ENCODE measurements around the gene FCHSD2. TPM values are rescaled to one million over a fixed set of nuclear protein-coding genes. Genes with fewer than 3 reads are reported as not detected.

Gene FCHSD2
- total RNA-seq, 1 donor from 2014 or later = 16.0 TPM

DNA sequence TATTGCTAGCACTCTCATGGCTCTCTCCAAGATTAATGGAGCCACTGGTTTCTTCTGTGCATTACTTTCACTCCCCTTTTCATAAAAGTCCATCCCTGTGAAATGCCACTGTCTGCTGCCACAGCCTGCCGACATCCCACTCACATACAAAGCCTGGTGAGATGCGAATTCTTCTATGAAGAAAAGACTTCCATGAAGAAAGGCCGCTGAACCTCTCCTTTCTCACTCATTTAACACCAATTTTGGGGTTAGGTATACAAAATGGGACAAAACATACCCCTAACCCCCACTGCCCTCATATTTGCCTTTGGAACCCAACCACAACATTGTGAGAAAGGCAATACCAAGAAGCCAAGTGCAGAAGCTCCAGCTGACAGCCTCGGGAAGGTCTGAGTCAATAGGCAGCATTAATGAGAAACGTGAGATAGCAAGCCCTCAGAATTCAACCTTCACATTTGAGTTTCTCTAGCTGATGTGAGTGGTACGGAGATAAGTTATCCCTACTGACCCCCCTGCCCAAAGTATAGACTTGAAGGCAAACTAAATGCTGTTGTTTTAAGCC is 171.5 kb downstream of the FCHSD2 start:
- H3K4me3 Mint-ChIP-seq (ENCODE audit: low read depth) = peak overlapping the region; percentile 24
- H3K36me3 Mint-ChIP-seq (ENCODE audit: low read depth) = peaks cover 57% of the 10 kb centered on the region
- no peak for DNase-seq (ENCODE audit: low spot score)
- peaks cover 55% of the 10 kb centered on the region for H3K4me1 Mint-ChIP-seq (ENCODE audit: low read depth)
- intact Hi-C loops (cut with micrococcal nuclease) = loop anchor here (2.0 to 10.0 kb wide), 3 partner anchors 64 to 446 kb away; partner anchors contain the start of gene FCHSD2
- H3K27me3 Mint-ChIP-seq (ENCODE audit: low read depth) = no peaks in the 10 kb centered on the region
- peak overlapping the region; percentile 65 for H3K27ac Mint-ChIP-seq
- H3K9me3 Mint-ChIP-seq = peaks cover 15% of the 10 kb centered on the region

DNA sequence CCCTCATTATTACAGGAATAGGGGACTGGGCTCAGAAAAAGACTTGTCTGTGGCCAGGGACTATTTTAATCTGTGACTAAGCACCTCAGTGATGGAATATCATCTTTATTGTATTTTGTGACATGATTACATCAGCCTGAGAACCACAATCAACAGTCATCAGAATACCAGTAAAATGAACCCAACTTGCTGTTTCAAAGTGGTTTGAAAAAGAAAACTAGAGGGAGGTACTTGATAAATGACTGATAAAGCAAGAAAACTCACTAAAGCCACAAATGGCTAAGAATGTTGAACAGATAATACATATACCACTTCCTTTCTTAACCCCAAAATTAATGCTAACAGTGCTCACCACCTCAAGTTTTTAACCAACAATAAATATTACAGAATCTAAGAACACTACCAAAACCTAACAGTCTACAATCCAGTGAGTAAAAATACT is 172.2 kb downstream of the FCHSD2 start:
- H3K36me3 Mint-ChIP-seq (ENCODE audit: low read depth) = peaks cover 54% of the 10 kb centered on the region

DNA sequence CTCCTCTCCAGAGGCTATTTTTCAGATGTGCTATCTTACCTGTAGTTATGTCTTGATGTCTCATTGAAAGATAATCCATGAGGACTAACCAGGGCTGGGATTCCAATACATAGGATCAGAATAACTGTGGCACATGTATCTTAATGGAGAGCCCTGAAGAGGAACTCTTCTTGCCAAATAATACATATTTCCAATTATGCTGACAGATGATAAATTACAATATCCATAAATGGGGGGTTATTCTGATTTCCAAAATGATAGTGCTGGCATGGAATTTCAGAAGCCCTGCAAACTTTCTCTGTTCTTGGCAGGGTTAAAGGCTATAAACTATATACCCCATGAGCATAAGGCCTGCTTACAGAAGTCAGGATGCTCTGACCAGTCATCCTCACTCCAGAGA is 173.7 kb downstream of the FCHSD2 start:
- no peak overlapping the region for H3K4me3 Mint-ChIP-seq (ENCODE audit: low read depth)
- no peak overlapping the region for H3K27ac Mint-ChIP-seq

More for the DNA sequence above, 172.2 kb downstream of the FCHSD2 start:
- H3K4me1 Mint-ChIP-seq (ENCODE audit: low read depth) = peaks cover 56% of the 10 kb centered on the region
- H3K4me3 Mint-ChIP-seq (ENCODE audit: low read depth) = peak overlapping the region; percentile 34
- peaks cover 15% of the 10 kb centered on the region for H3K9me3 Mint-ChIP-seq
- peak; percentile 13 for DNase-seq (ENCODE audit: low spot score)
- peak overlapping the region; percentile 64 for H3K27ac Mint-ChIP-seq
- H3K27me3 Mint-ChIP-seq (ENCODE audit: low read depth) = no peaks in the 10 kb centered on the region
- intact Hi-C loops (cut with micrococcal nuclease) = loop anchor here (2.0 to 10.0 kb wide), 3 partner anchors 65 to 445 kb away; partner anchors contain the start of gene FCHSD2

DNA sequence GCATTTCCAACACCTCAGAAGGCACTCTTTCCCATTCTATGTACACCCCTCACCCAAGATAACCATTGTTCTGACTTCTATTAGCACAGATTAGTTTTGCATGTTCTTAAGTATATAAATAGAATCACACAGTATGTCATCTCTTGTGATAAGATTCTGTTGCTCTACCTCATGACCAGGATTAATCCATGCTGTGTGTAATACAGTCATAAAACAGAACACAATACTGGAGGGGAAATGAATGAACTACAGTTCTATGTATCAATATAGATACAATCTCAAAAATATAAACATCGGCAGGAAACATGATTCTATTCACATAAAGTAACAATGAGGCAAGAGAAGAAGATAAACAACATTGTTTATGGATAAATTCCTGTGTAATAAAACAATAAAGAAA is 176.4 kb downstream of the FCHSD2 start:
- DNase-seq (ENCODE audit: low spot score) = no peak
- H3K9me3 Mint-ChIP-seq = no peaks in the 10 kb centered on the region
- H3K27ac Mint-ChIP-seq = no peak overlapping the region
- no peak overlapping the region for H3K4me3 Mint-ChIP-seq (ENCODE audit: low read depth)
- no peaks in the 10 kb centered on the region for H3K27me3 Mint-ChIP-seq (ENCODE audit: low read depth)
- intact Hi-C loops (cut with micrococcal nuclease) = no loop called here
- peaks cover 31% of the 10 kb centered on the region for H3K4me1 Mint-ChIP-seq (ENCODE audit: low read depth)
- H3K36me3 Mint-ChIP-seq (ENCODE audit: low read depth) = peaks cover 21% of the 10 kb centered on the region

More for the DNA sequence above, 173.7 kb downstream of the FCHSD2 start:
- no peaks in the 10 kb centered on the region for H3K27me3 Mint-ChIP-seq (ENCODE audit: low read depth)
- peaks cover 43% of the 10 kb centered on the region for H3K4me1 Mint-ChIP-seq (ENCODE audit: low read depth)
- peaks cover 43% of the 10 kb centered on the region for H3K36me3 Mint-ChIP-seq (ENCODE audit: low read depth)
- intact Hi-C loops (cut with micrococcal nuclease) = no loop called here
- no peak for DNase-seq (ENCODE audit: low spot score)
- H3K9me3 Mint-ChIP-seq = peaks cover 3% of the 10 kb centered on the region

DNA sequence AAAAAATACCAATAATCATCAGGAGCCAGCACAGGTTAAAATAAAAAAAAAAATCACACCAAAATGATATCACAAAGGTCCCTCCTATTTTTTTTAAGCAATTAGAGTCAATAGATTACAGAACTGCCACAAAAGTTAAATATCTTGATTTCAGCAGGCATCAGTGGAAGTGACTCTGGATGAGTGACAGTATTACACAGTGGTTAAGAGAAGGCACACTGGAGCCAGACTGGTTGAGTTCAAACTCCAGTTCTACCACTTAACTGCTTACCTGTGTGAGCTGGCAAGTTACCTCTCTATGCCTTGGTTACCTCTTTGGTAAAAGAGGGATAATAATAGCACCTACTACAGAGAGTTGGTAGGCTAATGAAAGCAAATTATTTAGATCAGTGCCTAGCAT is 179.4 kb downstream of the FCHSD2 start:
- intact Hi-C loops (cut with micrococcal nuclease) = no loop called here
- no peaks in the 10 kb centered on the region for H3K9me3 Mint-ChIP-seq

DNA sequence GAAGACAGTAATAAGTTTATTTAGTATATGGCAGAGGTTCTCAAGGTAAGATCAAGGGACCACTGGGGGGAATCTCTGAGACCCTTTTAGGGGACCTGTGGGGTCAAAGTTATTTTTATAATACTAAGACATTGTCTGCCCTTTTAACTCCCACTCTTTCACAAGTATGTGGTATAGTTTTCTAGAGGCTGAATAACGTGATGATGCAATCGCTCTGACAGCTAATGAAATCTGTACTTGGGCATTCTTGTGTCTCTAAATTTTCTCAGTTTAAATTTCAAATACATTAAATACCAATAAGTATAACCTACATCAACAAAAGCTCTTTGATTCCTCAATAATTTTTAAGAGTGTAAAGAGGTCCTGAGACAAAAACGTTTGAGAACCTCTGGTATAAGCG is 180.0 kb downstream of the FCHSD2 start:
- intact Hi-C loops (cut with micrococcal nuclease) = no loop called here
- DNase-seq (ENCODE audit: low spot score) = no peak
- Mint-ChIP-seq H3K9me3 (no peaks in the 10 kb centered on the region), H3K27me3 (ENCODE audit: low read depth) (no peaks in the 10 kb centered on the region), H3K4me1 (ENCODE audit: low read depth) (peaks cover 9% of the 10 kb centered on the region), H3K27ac (no peak overlapping the region), H3K4me3 (ENCODE audit: low read depth) (no peak overlapping the region), H3K36me3 (ENCODE audit: low read depth) (peaks cover 22% of the 10 kb centered on the region)

More for the DNA sequence above, 179.4 kb downstream of the FCHSD2 start:
- no peaks in the 10 kb centered on the region for H3K27me3 Mint-ChIP-seq (ENCODE audit: low read depth)
- H3K27ac Mint-ChIP-seq = no peak overlapping the region
- no peak overlapping the region for H3K4me3 Mint-ChIP-seq (ENCODE audit: low read depth)
- H3K4me1 Mint-ChIP-seq (ENCODE audit: low read depth) = peaks cover 11% of the 10 kb centered on the region
- H3K36me3 Mint-ChIP-seq (ENCODE audit: low read depth) = peaks cover 22% of the 10 kb centered on the region
- DNase-seq (ENCODE audit: low spot score) = no peak

DNA sequence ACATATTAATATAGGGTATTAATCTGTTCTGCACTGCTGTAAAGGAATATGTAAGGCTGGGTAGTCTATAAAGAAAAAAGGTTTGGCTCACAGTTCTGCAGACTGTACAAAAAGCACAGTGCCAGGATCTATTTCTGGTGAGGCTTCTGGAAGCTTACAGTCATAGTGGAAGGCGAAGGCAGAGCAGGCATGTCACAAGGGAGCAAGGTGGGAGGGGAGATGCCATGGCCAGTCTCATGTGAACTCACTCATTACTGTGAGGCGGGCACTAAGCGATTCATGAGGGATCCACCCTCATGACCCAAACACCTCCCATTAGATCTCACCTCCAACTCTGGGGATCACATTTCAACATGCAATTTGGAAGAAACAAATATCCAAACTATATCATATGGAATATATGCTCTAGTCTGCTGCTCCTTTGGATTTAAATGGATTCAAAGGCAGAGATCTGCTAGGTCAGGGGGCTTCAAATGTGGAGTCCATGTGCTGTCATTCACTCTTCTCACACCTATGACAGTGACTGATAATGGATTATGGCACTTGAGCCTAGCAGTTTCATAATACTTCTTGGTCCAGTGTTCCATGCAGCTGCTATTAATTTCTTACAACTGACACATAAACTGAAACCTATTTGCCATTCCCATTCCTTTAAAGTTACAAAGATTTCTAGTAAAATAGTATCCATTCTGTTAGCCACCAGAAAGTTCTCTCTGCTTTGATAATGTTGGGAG is 182.0 kb downstream of the FCHSD2 start:
- H3K27ac Mint-ChIP-seq = no peak overlapping the region
- DNase-seq (ENCODE audit: low spot score) = no peak

DNA sequence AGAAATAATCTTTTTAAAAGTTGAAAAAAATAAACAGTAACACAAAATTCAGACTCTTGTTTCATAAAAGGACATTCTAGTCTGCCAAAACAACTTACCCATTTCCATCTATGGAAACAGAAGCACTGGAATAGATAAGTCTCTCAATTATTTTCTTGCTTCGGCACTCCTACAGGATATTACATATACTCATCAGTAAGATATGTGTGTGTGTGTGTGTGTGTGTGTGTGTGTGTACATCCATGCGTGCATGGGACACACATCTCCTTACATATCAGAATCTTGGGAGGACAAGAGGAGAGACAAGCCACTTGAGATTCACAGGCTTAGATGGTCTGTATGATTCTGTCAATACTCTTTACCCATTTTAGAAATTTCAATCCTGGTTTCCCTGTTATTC is 183.3 kb downstream of the FCHSD2 start:
- DNase-seq (ENCODE audit: low spot score) = no peak
- no peak overlapping the region for H3K4me3 Mint-ChIP-seq (ENCODE audit: low read depth)
- H3K9me3 Mint-ChIP-seq = no peaks in the 10 kb centered on the region
- H3K36me3 Mint-ChIP-seq (ENCODE audit: low read depth) = peaks cover 11% of the 10 kb centered on the region
- H3K4me1 Mint-ChIP-seq (ENCODE audit: low read depth) = peaks cover 4% of the 10 kb centered on the region
- H3K27me3 Mint-ChIP-seq (ENCODE audit: low read depth) = no peaks in the 10 kb centered on the region
- H3K27ac Mint-ChIP-seq = no peak overlapping the region
- intact Hi-C loops (cut with micrococcal nuclease) = no loop called here

More for the DNA sequence above, 182.0 kb downstream of the FCHSD2 start:
- Mint-ChIP-seq H3K4me1 (ENCODE audit: low read depth) (peaks cover 6% of the 10 kb centered on the region), H3K27me3 (ENCODE audit: low read depth) (no peaks in the 10 kb centered on the region), H3K4me3 (ENCODE audit: low read depth) (no peak overlapping the region), H3K36me3 (ENCODE audit: low read depth) (peaks cover 15% of the 10 kb centered on the region), H3K9me3 (no peaks in the 10 kb centered on the region)
- intact Hi-C loops (cut with micrococcal nuclease) = no loop called here

DNA sequence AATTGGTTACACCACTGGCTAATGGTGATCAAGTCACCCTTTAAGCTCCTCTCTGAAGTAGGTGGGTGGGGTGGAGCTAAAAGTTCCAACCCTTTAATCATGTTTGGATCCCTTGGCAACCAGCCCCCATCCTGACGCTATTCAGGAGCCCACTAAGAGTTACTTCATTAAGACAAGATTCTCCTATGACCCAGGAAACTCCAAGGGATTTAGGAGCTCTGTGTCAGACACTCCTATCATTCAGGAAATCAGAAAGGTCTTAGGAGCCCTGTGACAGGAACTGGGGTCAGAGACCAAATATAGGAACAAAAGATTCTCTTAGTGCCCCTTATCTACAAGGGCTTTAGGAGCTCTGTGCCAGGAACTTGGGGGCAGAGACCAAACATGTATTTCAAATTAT is 186.7 kb downstream of the FCHSD2 start:
- DNase-seq (ENCODE audit: low spot score) = no peak
- Mint-ChIP-seq H3K4me3 (ENCODE audit: low read depth) (no peak overlapping the region), H3K9me3 (no peaks in the 10 kb centered on the region), H3K27me3 (ENCODE audit: low read depth) (no peaks in the 10 kb centered on the region), H3K4me1 (ENCODE audit: low read depth) (peaks cover 4% of the 10 kb centered on the region), H3K27ac (no peak overlapping the region), H3K36me3 (ENCODE audit: low read depth) (peaks cover 11% of the 10 kb centered on the region)
- intact Hi-C loops (cut with micrococcal nuclease) = no loop called here

DNA sequence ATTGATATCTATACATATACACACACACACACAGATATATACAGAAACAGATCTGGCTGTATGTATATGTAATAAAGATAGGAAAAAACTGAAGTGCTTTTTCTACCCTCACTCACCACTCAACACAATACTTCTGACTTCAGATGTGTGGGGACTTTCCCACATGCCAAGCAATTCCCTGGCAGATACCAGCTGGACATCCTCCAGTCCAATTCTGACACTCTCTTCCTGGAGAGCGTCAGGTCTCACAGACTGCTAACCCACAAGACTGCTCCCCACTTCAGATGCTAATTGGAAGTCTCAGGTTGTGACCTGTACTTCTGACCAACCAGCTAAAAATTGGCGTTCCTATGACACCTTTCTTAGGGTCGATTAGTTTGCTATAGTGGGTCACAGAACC is 187.3 kb downstream of the FCHSD2 start:
- intact Hi-C loops (cut with micrococcal nuclease) = no loop called here
- Mint-ChIP-seq H3K27ac (no peak overlapping the region), H3K9me3 (no peaks in the 10 kb centered on the region), H3K4me1 (ENCODE audit: low read depth) (peaks cover 4% of the 10 kb centered on the region), H3K36me3 (ENCODE audit: low read depth) (peaks cover 9% of the 10 kb centered on the region), H3K4me3 (ENCODE audit: low read depth) (no peak overlapping the region), H3K27me3 (ENCODE audit: low read depth) (no peaks in the 10 kb centered on the region)
- no peak for DNase-seq (ENCODE audit: low spot score)

DNA sequence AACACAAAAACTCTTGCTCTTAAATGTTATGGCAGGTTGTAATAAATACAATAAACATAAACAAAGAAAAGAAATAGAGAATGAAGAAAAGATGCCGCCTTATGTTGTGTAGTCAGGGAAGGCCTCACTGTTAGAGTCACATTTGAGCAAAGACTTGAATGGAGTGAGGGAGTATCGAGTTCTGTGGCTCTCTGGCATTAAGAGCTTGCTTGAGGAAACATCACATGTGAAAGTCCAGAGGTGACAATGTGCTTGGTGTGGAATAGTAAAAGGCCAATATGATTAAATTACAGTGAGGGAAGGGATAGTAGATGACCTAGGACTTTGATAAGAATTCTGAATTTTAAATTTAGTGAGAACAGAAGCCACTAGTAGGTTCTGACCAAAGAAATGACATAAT is 188.5 kb downstream of the FCHSD2 start:
- Mint-ChIP-seq H3K27me3 (ENCODE audit: low read depth) (no peaks in the 10 kb centered on the region), H3K36me3 (ENCODE audit: low read depth) (peaks cover 9% of the 10 kb centered on the region), H3K4me1 (ENCODE audit: low read depth) (peaks cover 4% of the 10 kb centered on the region), H3K9me3 (no peaks in the 10 kb centered on the region), H3K4me3 (ENCODE audit: low read depth) (no peak overlapping the region), H3K27ac (no peak overlapping the region)
- no peak for DNase-seq (ENCODE audit: low spot score)
- intact Hi-C loops (cut with micrococcal nuclease) = no loop called here

DNA sequence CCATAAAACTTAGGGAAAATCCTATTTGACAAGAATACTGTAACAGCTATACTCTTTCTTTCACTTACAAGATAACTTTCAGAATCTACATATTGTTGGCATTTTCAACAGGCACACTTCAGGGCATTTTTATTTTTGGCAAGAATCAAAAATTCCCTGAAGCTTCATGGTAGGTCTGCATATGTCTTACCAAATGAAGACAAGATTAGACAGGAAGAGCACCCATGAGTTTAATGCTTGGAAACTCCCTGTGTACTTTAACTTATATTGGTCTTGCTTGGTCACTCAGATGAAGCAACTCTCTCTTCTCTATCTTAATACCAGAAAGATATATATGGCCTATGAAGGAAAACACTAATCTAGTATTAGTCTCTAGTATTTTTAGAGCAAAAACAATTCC is 190.2 kb downstream of the FCHSD2 start:
- intact Hi-C loops (cut with micrococcal nuclease) = no loop called here
- Mint-ChIP-seq H3K27ac (no peak overlapping the region), H3K4me3 (ENCODE audit: low read depth) (no peak overlapping the region), H3K4me1 (ENCODE audit: low read depth) (peaks cover 4% of the 10 kb centered on the region), H3K9me3 (no peaks in the 10 kb centered on the region), H3K27me3 (ENCODE audit: low read depth) (no peaks in the 10 kb centered on the region), H3K36me3 (ENCODE audit: low read depth) (no peaks in the 10 kb centered on the region)
- DNase-seq (ENCODE audit: low spot score) = no peak

DNA sequence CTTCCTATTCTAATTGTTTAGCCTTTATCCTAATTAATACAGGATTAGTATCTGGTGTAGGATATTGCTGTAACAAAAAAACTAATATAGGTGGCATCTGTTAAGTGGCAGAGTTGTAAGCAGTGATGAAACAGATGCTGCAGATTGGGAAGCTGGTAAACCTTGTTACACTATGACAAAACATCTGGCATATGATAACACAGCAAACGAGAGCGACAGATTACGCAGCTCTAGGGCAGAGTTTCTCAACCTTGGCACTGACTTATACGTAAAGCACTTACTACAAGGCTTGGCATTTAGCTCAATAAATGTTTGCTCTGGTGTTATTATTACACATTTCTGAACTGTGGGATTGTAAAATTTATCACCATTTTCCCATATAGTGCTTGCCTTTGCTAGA is 190.9 kb downstream of the FCHSD2 start:
- Mint-ChIP-seq H3K36me3 (ENCODE audit: low read depth) (no peaks in the 10 kb centered on the region), H3K4me1 (ENCODE audit: low read depth) (peaks cover 4% of the 10 kb centered on the region), H3K27me3 (ENCODE audit: low read depth) (no peaks in the 10 kb centered on the region), H3K27ac (no peak overlapping the region), H3K4me3 (ENCODE audit: low read depth) (no peak overlapping the region), H3K9me3 (no peaks in the 10 kb centered on the region)
- no peak for DNase-seq (ENCODE audit: low spot score)
- intact Hi-C loops (cut with micrococcal nuclease) = no loop called here
